Measurements from ENCODE around the gene SNX9.
A peak's percentile ranks its signal among the peaks of the same experiment; 100 is the strongest.

SNX9 gene

GRCh38 chr6:157821342-157822033 lies 1.6 kb upstream of the SNX9 start:
- DNase-seq (ENCODE audit: low spot score) = no peak
- no peak for TF ChIP-seq CTCF (IDR thresholded peaks at IDR 0.05; ENCODE audit: extremely low read depth, insufficient read depth, missing control alignments)
- in situ Hi-C loops (cut with MboI; ENCODE audit: low pct_unique_long_range_greater_than_20kb, low sequenced_read_pairs, unreplicated experiment) = no loop called here

- no peak for TF ChIP-seq CTCF (IDR thresholded peaks at IDR 0.05; ENCODE audit: extremely low read depth, insufficient read depth, missing control alignments)
- in situ Hi-C loops (cut with MboI; ENCODE audit: low pct_unique_long_range_greater_than_20kb, low sequenced_read_pairs, unreplicated experiment) = no loop called here
Observed at GRCh38 chr6:157822245-157823000, 623 bp upstream of the SNX9 start.

DNA sequence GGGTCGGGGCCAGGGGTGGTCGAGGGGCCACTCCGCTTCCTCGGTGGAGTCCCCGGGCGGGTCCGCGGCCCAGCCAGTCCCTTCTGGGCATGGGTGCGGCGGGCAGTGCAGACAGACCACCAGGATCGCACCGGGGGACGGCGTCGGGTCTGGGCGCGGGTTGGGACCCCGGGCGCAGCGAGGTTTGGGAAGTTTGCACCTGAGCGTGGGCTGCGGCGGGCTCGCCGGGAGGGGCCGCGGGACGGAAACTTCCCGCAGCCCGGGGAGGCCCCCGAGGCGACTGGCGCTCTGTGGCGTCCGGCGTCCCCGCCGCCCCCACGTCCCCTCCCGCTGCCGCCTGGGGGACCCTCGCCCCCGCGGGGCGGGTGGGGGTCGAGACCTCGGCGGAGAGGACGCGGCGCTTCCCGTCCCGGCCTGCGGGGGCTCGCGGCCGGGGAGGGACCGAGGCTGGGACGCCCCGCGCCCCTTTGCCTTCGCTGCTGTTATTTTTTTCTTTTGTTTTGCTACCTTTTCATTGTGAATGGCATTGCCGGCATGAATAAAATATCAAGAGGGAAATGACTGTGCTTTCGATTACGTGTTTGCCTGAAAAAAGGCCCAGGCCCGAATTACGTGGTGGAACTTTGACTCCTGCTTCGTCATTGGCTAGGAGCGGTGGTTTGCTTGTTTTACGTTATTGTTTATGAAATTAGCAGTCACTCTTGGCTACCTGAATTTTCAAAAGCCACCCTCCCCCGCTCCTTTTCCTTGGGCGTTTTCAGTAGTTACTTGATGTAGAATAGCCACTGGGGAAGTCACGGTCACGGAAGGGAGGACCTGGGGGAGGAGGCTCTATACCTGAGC lies 703 bp downstream of the SNX9 start:
- in situ Hi-C loops (cut with MboI; ENCODE audit: low pct_unique_long_range_greater_than_20kb, low sequenced_read_pairs, unreplicated experiment) = no loop called here
- DNase-seq (ENCODE audit: low spot score) = peak; percentile 82

More at GRCh38 chr6:157822245-157823000, 623 bp upstream of the SNX9 start:
- no peak for DNase-seq (ENCODE audit: low spot score)

GRCh38 chr6:157825243-157825904 lies 2.3 kb downstream of the SNX9 start:
- no peak for TF ChIP-seq CTCF (IDR thresholded peaks at IDR 0.05; ENCODE audit: extremely low read depth, insufficient read depth, missing control alignments)
- in situ Hi-C loops (cut with MboI; ENCODE audit: low pct_unique_long_range_greater_than_20kb, low sequenced_read_pairs, unreplicated experiment) = no loop called here
- DNase-seq (ENCODE audit: low spot score) = no peak

More for the DNA sequence above, 703 bp downstream of the SNX9 start:
- TF ChIP-seq CTCF (IDR thresholded peaks at IDR 0.05; ENCODE audit: extremely low read depth, insufficient read depth, missing control alignments) = no peak

GRCh38 chr6:157830354-157831017 lies 7.4 kb downstream of the SNX9 start:
- in situ Hi-C loops (cut with MboI; ENCODE audit: low pct_unique_long_range_greater_than_20kb, low sequenced_read_pairs, unreplicated experiment) = no loop called here
- TF ChIP-seq CTCF (IDR thresholded peaks at IDR 0.05; ENCODE audit: extremely low read depth, insufficient read depth, missing control alignments) = peak; percentile 4
- peak; percentile 53 for DNase-seq (ENCODE audit: low spot score)

Measured in GM13977 (cell line).